ENCODE results near the gene NRIP3.
"Not testable (repeated sequence)": the region's sequence is repeated elsewhere in the genome, so short reads cannot be mapped to it uniquely, and the experiment has no call there.

The NRIP3 gene

DNA sequence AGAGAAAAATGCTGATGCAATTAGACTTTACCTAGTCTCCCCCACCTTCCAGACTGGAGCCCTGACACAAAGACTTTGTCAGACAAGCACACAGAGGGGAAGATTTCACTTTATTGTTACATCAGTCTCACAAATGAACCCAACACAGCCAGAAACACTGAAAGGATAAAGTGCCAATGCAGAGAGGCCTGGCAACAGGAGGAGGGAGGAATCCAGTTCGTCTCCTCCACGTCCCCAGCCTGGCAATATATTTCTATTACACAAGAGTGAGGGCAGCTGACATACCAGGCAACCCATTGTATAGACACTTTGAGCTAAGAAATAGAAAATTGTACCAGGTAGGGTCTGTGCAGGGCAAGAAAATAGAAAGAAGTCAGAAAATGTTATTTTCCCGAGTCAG, 23.3 kb downstream of the NRIP3 start:
- Histone ChIP-seq H4K91ac (ENCODE audit: low read depth, low read length) (no peak overlapping the region), H3K4ac (ENCODE audit: low read depth, low read length) (no peak overlapping the region), H4K12ac (ENCODE audit: low read depth, low read length) (no peak overlapping the region), H3K27ac (ENCODE audit: low read depth, low read length) (no peak overlapping the region), H3K9me3 (ENCODE audit: insufficient read depth, low read depth, low read length) (no peaks in the 10 kb centered on the region), H3K4me2 (ENCODE audit: low read length) (no peak overlapping the region), H3K14ac (ENCODE audit: low read length) (no peak overlapping the region), H3K27me3 (ENCODE audit: insufficient read depth, low read length) (no peaks in the 10 kb centered on the region), H2BK120ac (ENCODE audit: insufficient read depth, low read length, poor library complexity) (no peak overlapping the region), H3K18ac (ENCODE audit: low read length) (no peak overlapping the region), H2AFZ (ENCODE audit: insufficient read depth, low read length, poor library complexity) (no peak overlapping the region), H4K8ac (ENCODE audit: low read depth, low read length) (no peak overlapping the region), H2AK5ac (ENCODE audit: low read length) (no peak overlapping the region), H3K4me3 (ENCODE audit: low read depth, low read length) (no peak overlapping the region), H3K23ac (ENCODE audit: low read length) (no peak overlapping the region), H3K4me1 (ENCODE audit: control insufficient read depth in 1 of 2, insufficient read depth in 2 of 2, low read length in 2 of 2) (no peaks in the 10 kb centered on the region), H3K36me3 (ENCODE audit: control insufficient read depth in 1 of 2, insufficient read depth in 2 of 2, low read length in 2 of 2) (no peaks in the 10 kb centered on the region), H2BK12ac (ENCODE audit: low read length) (no peak overlapping the region), H3K9ac (ENCODE audit: low read length) (no peak overlapping the region), H3K79me1 (ENCODE audit: low read length) (no peaks in the 10 kb centered on the region), H3K79me2 (ENCODE audit: control insufficient read depth, insufficient read depth, low read length, poor library complexity) (no peaks in the 10 kb centered on the region), H2BK5ac (ENCODE audit: low read depth, low read length, poor library complexity) (no peak overlapping the region)
- WGBS (ENCODE audit: extremely low coverage, insufficient coverage, insufficient read length) = no CpG with 5 or more reads among the region's 3 CpGs
- no peak for DNase-seq

DNA sequence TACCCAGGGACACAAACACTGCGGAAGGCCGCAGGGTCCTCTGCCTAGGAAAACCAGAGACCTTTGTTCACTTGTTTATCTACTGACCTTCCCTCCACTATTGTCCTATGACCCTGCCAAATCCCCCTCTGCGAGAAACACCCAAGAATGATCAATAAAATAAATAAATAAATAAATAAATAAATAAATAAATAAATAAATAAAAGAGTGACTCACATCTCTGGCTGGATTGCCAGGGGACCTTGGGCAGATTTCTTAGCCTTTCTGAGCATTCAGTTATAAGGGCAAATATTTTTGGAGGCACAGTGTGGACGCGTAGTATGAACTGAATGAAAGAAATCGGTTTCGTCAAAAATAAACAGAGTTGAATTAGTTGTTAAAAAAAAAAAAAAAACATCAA, 24.4 kb downstream of the NRIP3 start:
- not testable (repeated sequence) for H3K4me1 ChIP-seq (ENCODE audit: control insufficient read depth in 1 of 2, insufficient read depth in 2 of 2, low read length in 2 of 2); H2BK5ac ChIP-seq (ENCODE audit: low read depth, low read length, poor library complexity); H3K4ac ChIP-seq (ENCODE audit: low read depth, low read length); H3K9ac ChIP-seq (ENCODE audit: low read length); H2BK120ac ChIP-seq (ENCODE audit: insufficient read depth, low read length, poor library complexity); H3K79me1 ChIP-seq (ENCODE audit: low read length); DNase-seq; H3K27ac ChIP-seq (ENCODE audit: low read depth, low read length); H3K4me2 ChIP-seq (ENCODE audit: low read length); H3K36me3 ChIP-seq (ENCODE audit: control insufficient read depth in 1 of 2, insufficient read depth in 2 of 2, low read length in 2 of 2); H3K79me2 ChIP-seq (ENCODE audit: control insufficient read depth, insufficient read depth, low read length, poor library complexity); H4K8ac ChIP-seq (ENCODE audit: low read depth, low read length); H3K27me3 ChIP-seq (ENCODE audit: insufficient read depth, low read length); H3K23ac ChIP-seq (ENCODE audit: low read length); H2AFZ ChIP-seq (ENCODE audit: insufficient read depth, low read length, poor library complexity); H3K4me3 ChIP-seq (ENCODE audit: low read depth, low read length); H4K12ac ChIP-seq (ENCODE audit: low read depth, low read length); H3K14ac ChIP-seq (ENCODE audit: low read length); H3K18ac ChIP-seq (ENCODE audit: low read length); H2BK12ac ChIP-seq (ENCODE audit: low read length); H3K9me3 ChIP-seq (ENCODE audit: insufficient read depth, low read depth, low read length); H4K91ac ChIP-seq (ENCODE audit: low read depth, low read length); H2AK5ac ChIP-seq (ENCODE audit: low read length)
- WGBS (ENCODE audit: extremely low coverage, insufficient coverage, insufficient read length) = no CpG with 5 or more reads among the region's 7 CpGs

DNA sequence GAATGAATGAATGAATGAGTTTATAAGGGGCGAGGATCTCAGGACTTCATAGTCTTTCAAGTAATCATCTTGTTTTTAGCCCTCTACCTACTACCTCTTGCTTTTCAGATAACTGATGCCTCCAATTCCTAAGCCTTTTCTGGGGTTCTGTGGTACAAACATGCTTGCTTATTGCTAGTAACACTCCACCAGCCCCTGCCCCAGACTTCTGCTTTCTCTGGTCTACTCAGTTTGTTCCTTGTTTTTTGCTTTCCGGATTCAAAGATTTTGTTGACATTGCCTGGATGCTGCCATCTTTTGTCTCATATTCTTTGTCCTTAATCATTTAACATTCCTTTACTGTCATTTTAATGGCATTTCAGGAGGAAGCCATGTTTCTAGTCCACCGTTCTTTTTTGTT, 30.7 kb downstream of the NRIP3 start:
- no peak overlapping the region for H3K27ac ChIP-seq (ENCODE audit: low read depth, low read length)
- H2BK5ac ChIP-seq (ENCODE audit: low read depth, low read length, poor library complexity) = no peak overlapping the region
- H3K36me3 ChIP-seq (ENCODE audit: control insufficient read depth in 1 of 2, insufficient read depth in 2 of 2, low read length in 2 of 2) = no peaks in the 10 kb centered on the region
- no peak overlapping the region for H2BK120ac ChIP-seq (ENCODE audit: insufficient read depth, low read length, poor library complexity)
- no peak overlapping the region for H3K9ac ChIP-seq (ENCODE audit: low read length)
- no peaks in the 10 kb centered on the region for H3K9me3 ChIP-seq (ENCODE audit: insufficient read depth, low read depth, low read length)
- no peak overlapping the region for H3K14ac ChIP-seq (ENCODE audit: low read length)
- H3K79me2 ChIP-seq (ENCODE audit: control insufficient read depth, insufficient read depth, low read length, poor library complexity) = no peaks in the 10 kb centered on the region
- no peak overlapping the region for H4K8ac ChIP-seq (ENCODE audit: low read depth, low read length)
- no peaks in the 10 kb centered on the region for H3K4me1 ChIP-seq (ENCODE audit: control insufficient read depth in 1 of 2, insufficient read depth in 2 of 2, low read length in 2 of 2)
- no peak overlapping the region for H3K4me2 ChIP-seq (ENCODE audit: low read length)
- no peak overlapping the region for H2BK12ac ChIP-seq (ENCODE audit: low read length)
- no peak overlapping the region for H3K18ac ChIP-seq (ENCODE audit: low read length)
- H3K4ac ChIP-seq (ENCODE audit: low read depth, low read length) = no peak overlapping the region
- no peak overlapping the region for H2AK5ac ChIP-seq (ENCODE audit: low read length)
- no peaks in the 10 kb centered on the region for H3K27me3 ChIP-seq (ENCODE audit: insufficient read depth, low read length)
- H3K79me1 ChIP-seq (ENCODE audit: low read length) = no peaks in the 10 kb centered on the region
- H4K91ac ChIP-seq (ENCODE audit: low read depth, low read length) = no peak overlapping the region
- H4K12ac ChIP-seq (ENCODE audit: low read depth, low read length) = no peak overlapping the region
- no peak for DNase-seq
- no peak overlapping the region for H2AFZ ChIP-seq (ENCODE audit: insufficient read depth, low read length, poor library complexity)
- WGBS (ENCODE audit: extremely low coverage, insufficient coverage, insufficient read length) = no CpG with 5 or more reads among the region's 3 CpGs
- no peak overlapping the region for H3K23ac ChIP-seq (ENCODE audit: low read length)
- H3K4me3 ChIP-seq (ENCODE audit: low read depth, low read length) = no peak overlapping the region

DNA sequence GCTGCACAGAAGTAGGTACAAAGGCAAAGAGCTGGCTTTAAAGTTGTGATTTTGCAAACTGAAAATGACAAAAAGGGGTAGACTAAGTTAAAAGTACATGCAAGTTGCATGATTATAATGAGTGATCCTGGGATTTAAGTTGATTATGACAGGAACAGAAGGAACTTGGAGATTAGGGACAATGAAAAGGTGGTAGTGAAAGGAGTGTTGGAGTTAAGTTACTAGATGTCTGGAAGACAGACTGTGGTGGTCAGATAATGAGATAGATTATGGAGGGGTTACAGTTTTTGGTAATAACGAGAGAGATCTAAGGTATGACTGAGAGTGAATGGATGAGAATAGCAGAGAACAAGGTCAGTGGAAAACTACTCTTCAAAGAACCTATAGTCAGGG, 31.9 kb downstream of the NRIP3 start:
- WGBS (ENCODE audit: extremely low coverage, insufficient coverage, insufficient read length) = no CpG with 5 or more reads among the region's 1 CpG

More for the DNA sequence above, 31.9 kb downstream of the NRIP3 start:
- Histone ChIP-seq H2AK5ac (ENCODE audit: low read length) (no peak overlapping the region), H3K9me3 (ENCODE audit: insufficient read depth, low read depth, low read length) (no peaks in the 10 kb centered on the region), H3K14ac (ENCODE audit: low read length) (no peak overlapping the region), H3K23ac (ENCODE audit: low read length) (no peak overlapping the region), H3K4me3 (ENCODE audit: low read depth, low read length) (no peak overlapping the region), H3K79me2 (ENCODE audit: control insufficient read depth, insufficient read depth, low read length, poor library complexity) (no peaks in the 10 kb centered on the region), H3K9ac (ENCODE audit: low read length) (no peak overlapping the region), H4K91ac (ENCODE audit: low read depth, low read length) (no peak overlapping the region), H2BK12ac (ENCODE audit: low read length) (no peak overlapping the region), H3K36me3 (ENCODE audit: control insufficient read depth in 1 of 2, insufficient read depth in 2 of 2, low read length in 2 of 2) (no peaks in the 10 kb centered on the region), H3K79me1 (ENCODE audit: low read length) (no peaks in the 10 kb centered on the region), H2BK120ac (ENCODE audit: insufficient read depth, low read length, poor library complexity) (no peak overlapping the region), H3K4me2 (ENCODE audit: low read length) (no peak overlapping the region), H2AFZ (ENCODE audit: insufficient read depth, low read length, poor library complexity) (no peak overlapping the region), H4K12ac (ENCODE audit: low read depth, low read length) (no peak overlapping the region), H3K4ac (ENCODE audit: low read depth, low read length) (no peak overlapping the region), H2BK5ac (ENCODE audit: low read depth, low read length, poor library complexity) (no peak overlapping the region), H3K18ac (ENCODE audit: low read length) (no peak overlapping the region), H3K27ac (ENCODE audit: low read depth, low read length) (no peak overlapping the region), H3K27me3 (ENCODE audit: insufficient read depth, low read length) (no peaks in the 10 kb centered on the region), H4K8ac (ENCODE audit: low read depth, low read length) (no peak overlapping the region), H3K4me1 (ENCODE audit: control insufficient read depth in 1 of 2, insufficient read depth in 2 of 2, low read length in 2 of 2) (no peaks in the 10 kb centered on the region)
- no peak for DNase-seq
